H1 (cell line): ENCODE measurements around the gene NOL9. TPM values are rescaled to one million over a fixed set of nuclear protein-coding genes. Genes with fewer than 3 reads are reported as not detected.

ENCODE experiments used
- BCL11A ChIP-seq, 2 experiments: IDR thresholded peaks; one replicate each; pipeline ENCODE4 v1.6.1; 2011; ENCODE audit warnings: low read depth in 2 of 2, low read length in 2 of 2, mild to moderate bottlenecking in 2 of 2
- HDAC6 ChIP-seq: IDR thresholded peaks from one replicate; pipeline ENCODE4 v1.7.1; 2012; ENCODE audit warnings: low read depth, mild to moderate bottlenecking, inconsistent platforms, low read length, moderate library complexity
- NANOG ChIP-seq: IDR thresholded peaks from 2 replicates; pipeline ENCODE4 v1.6.1; 2011; ENCODE audit warnings: low read length, low read depth, mild to moderate bottlenecking, inconsistent platforms; ENCODE audit not compliant: insufficient read depth, poor library complexity, severe bottlenecking
- POLR2A ChIP-seq, 2 experiments: IDR thresholded peaks; 1 replicate in 1 of 2; 2 replicates in 1 of 2; pipeline ENCODE4 v1.6.1; 2011; ENCODE audit warnings: low read depth in 2 of 2, low read length in 2 of 2, mild to moderate bottlenecking in 2 of 2; ENCODE audit errors: control extremely low read depth in 1 of 2
- POU5F1 ChIP-seq: IDR thresholded peaks from 2 replicates; pipeline ENCODE4 v1.6.1; 2011; ENCODE audit warnings: low read depth, mild to moderate bottlenecking, low read length, moderate library complexity
- RNF2 ChIP-seq: fragments of 200-900, 300-1000 bp; sonication (generic); IDR thresholded peaks from 2 replicates; pipeline ENCODE4 v1.7.1; 2016; ENCODE audit warnings: borderline replicate concordance, low read depth, mild to moderate bottlenecking, antibody characterized with exemption, low read length; ENCODE audit not compliant: poor library complexity, severe bottlenecking; ENCODE audit errors: missing control alignments
- RXRA ChIP-seq: IDR thresholded peaks from 2 replicates; pipeline ENCODE4 v1.6.1; 2011; ENCODE audit warnings: low read depth, mild to moderate bottlenecking, low read length, moderate library complexity; ENCODE audit not compliant: insufficient read depth
- SP2 ChIP-seq: IDR thresholded peaks from 2 replicates; pipeline ENCODE4 v1.6.1; 2012; ENCODE audit warnings: mild to moderate bottlenecking, low read length, inconsistent platforms
- SRF ChIP-seq: IDR thresholded peaks from 2 replicates; pipeline ENCODE4 v1.6.1; 2011; ENCODE audit warnings: mild to moderate bottlenecking, low read depth, low read length, moderate library complexity
- polyA plus RNA-seq, 7 experiments: library from polyadenylated mRNA; depleted of rRNA in 3 of 7; stranded (reverse) in 5 of 7; unstranded in 2 of 7; fragments of >200 nt in 5 of 7; fragments of 200-250 nt in 2 of 7; gene quantifications; 1 replicate in 5 of 7; 2 replicates in 1 of 7; 4 replicates in 1 of 7; pipeline versions ENCODE4 v1.2.1 to v1.2.3, GENCODE V29; 2011 to 2013; ENCODE audit warnings: missing spikeins in 2 of 7, mixed read lengths in 2 of 7
- total RNA-seq: library from RNA; stranded (reverse); fragmentation: NEBNext Ultra II Directional; extraction: Animal tissue kit (Norgen Biotek cat#: 25700); gene quantifications from 2 replicates; pipeline ENCODE4 v1.2.1, GENCODE V29; 2021

NOL9 gene
- total and polyA plus RNA-seq, 2 of the 8 experiments (the other 6 are each of a cell fraction or from before 2014, with no cell fraction given) = 17.1 to 38.1 TPM

GRCh38 chr1:6585841-6586240 is 31.5 kb upstream of the NOL9 start (continued):
- TF ChIP-seq POLR2A (IDR thresholded peaks at IDR 0.05; ENCODE audit: control extremely low read depth in 1 of 2, low read depth in 2 of 2, low read length in 2 of 2) (no peak), HDAC6 (no peak), SP2 (no peak), NANOG (no peak), BCL11A (IDR thresholded peaks at IDR 0.05; ENCODE audit: low read depth in 2 of 2, low read length in 2 of 2) (no peak), POU5F1 (no peak), RXRA (no peak), RNF2 (no peak), SRF (no peak)
- TF ChIP-seq, all 59 proteins: peak for 0
